OCI-LY3 (cell line): Measurements from ENCODE around the gene GDPGP1.

Experiments used
- H2AFZ ChIP-seq: fragments of 200-600, 300-600 bp; shearing (Covaris generic); 2 replicates; pipeline ENCODE4 v1.6.0; 2014; ENCODE audit warnings: antibody characterized with exemption, low read depth, low read length
- H3K27ac ChIP-seq: fragments of 200-600, 300-600 bp; sonication (generic); 2 replicates; pipeline ENCODE4 v1.5.1; 2014; ENCODE audit warnings: mild to moderate bottlenecking, low read length, moderate library complexity, mixed read lengths
- H3K27me3 ChIP-seq: fragments of 200-600, 300-600 bp; sonication (generic); 2 replicates; pipeline ENCODE4 v1.6.1; 2014; ENCODE audit warnings: low read depth, low read length, mixed read lengths
- H3K36me3 ChIP-seq: fragments of 200-600, 300-600 bp; sonication (generic); replicated peaks from 2 replicates; pipeline ENCODE3; 2014; ENCODE audit warnings: low read depth, low read length, mixed read lengths
- H3K4me1 ChIP-seq: fragments of 300-600, 200-600 bp; sonication (generic); 2 replicates; pipeline ENCODE4 v1.6.1; 2014; ENCODE audit warnings: low read length, mixed read lengths
- H3K4me2 ChIP-seq: fragments of 200-600, 300-600 bp; sonication (generic); 2 replicates; pipeline ENCODE4 v1.6.1; 2014; ENCODE audit warnings: low read length, mixed read lengths
- H3K4me3 ChIP-seq: fragments of 300-600, 200-600 bp; sonication (generic); 2 replicates; pipeline ENCODE4 v1.5.1; 2014; ENCODE audit warnings: antibody characterized with exemption, mild to moderate bottlenecking, low read length, moderate library complexity
- H3K79me2 ChIP-seq: fragments of 300-600, 200-600 bp; shearing (Covaris generic); 2 replicates; pipeline ENCODE4 v1.6.1; 2014; ENCODE audit warnings: mild to moderate bottlenecking, low read length, mixed read lengths
- H3K9ac ChIP-seq: fragments of 300-600, 200-600 bp; shearing (Covaris generic); 2 replicates; pipeline ENCODE4 v1.6.0; 2014; ENCODE audit warnings: mild to moderate bottlenecking, low read length, moderate library complexity
- H3K9me3 ChIP-seq: fragments of 200-600, 300-600 bp; shearing (Covaris generic); 2 replicates; pipeline ENCODE4 v1.6.1; 2014; ENCODE audit warnings: low read length, mixed read lengths; ENCODE audit not compliant: insufficient read depth
- H4K20me1 ChIP-seq: fragments of 200-600, 300-600 bp; sonication (generic); 2 replicates; pipeline ENCODE4 v1.6.1; 2016; ENCODE audit warnings: low read length, mixed read lengths; ENCODE audit not compliant: insufficient read depth
- CTCF ChIP-seq: fragments of 200-600, 300-600 bp; sonication (generic); IDR thresholded peaks from 2 replicates; pipeline ENCODE4 v1.5.1; 2014; ENCODE audit warnings: antibody characterized with exemption, low read length, low read depth
- EZH2phosphoT487 ChIP-seq: fragments of 200-600 bp; shearing (Covaris generic); IDR thresholded peaks from 2 replicates; pipeline ENCODE4 v1.6.1; 2018; ENCODE audit warnings: antibody characterized with exemption, mixed run types, low read depth

The GDPGP1 gene

GRCh38 chr15:90211440-90212143 is 22.4 kb upstream of the GDPGP1 start:
- no peak overlapping the region for H3K4me3 ChIP-seq
- H4K20me1 ChIP-seq, result no peaks in the 10 kb centered on the region
- H3K4me1 ChIP-seq, result peaks cover 7% of the 10 kb centered on the region
- H3K4me2 ChIP-seq, result no peak overlapping the region
- no peaks in the 10 kb centered on the region for H3K36me3 ChIP-seq
- no peak overlapping the region for H3K27ac ChIP-seq
- no peaks in the 10 kb centered on the region for H3K79me2 ChIP-seq
- no peak overlapping the region for H3K9ac ChIP-seq
- no peak overlapping the region for H2AFZ ChIP-seq
- TF ChIP-seq CTCF (no peak), EZH2phosphoT487 (no peak)
- H3K9me3 ChIP-seq, result no peaks in the 10 kb centered on the region
- H3K27me3 ChIP-seq, result no peaks in the 10 kb centered on the region

GRCh38 chr15:90212221-90213098 is 21.5 kb upstream of the GDPGP1 start:
- no peak overlapping the region for H2AFZ ChIP-seq
- H3K9me3 ChIP-seq, result no peaks in the 10 kb centered on the region
- no peaks in the 10 kb centered on the region for H3K36me3 ChIP-seq
- TF ChIP-seq EZH2phosphoT487 (no peak), CTCF (no peak)
- no peaks in the 10 kb centered on the region for H3K79me2 ChIP-seq
- no peaks in the 10 kb centered on the region for H3K27me3 ChIP-seq
- H3K27ac ChIP-seq, result no peak overlapping the region
- no peaks in the 10 kb centered on the region for H4K20me1 ChIP-seq
- peaks cover 7% of the 10 kb centered on the region for H3K4me1 ChIP-seq
- H3K4me3 ChIP-seq, result no peak overlapping the region
- H3K9ac ChIP-seq, result no peak overlapping the region
- H3K4me2 ChIP-seq, result no peak overlapping the region

- no peaks in the 10 kb centered on the region for H3K9me3 ChIP-seq
- H3K27ac ChIP-seq, result no peak overlapping the region
- no peak overlapping the region for H3K4me3 ChIP-seq
- H4K20me1 ChIP-seq, result no peaks in the 10 kb centered on the region
- no peaks in the 10 kb centered on the region for H3K36me3 ChIP-seq
- no peak overlapping the region for H3K9ac ChIP-seq
- no peaks in the 10 kb centered on the region for H3K27me3 ChIP-seq
- no peaks in the 10 kb centered on the region for H3K79me2 ChIP-seq
- peaks cover 7% of the 10 kb centered on the region for H3K4me1 ChIP-seq
- H2AFZ ChIP-seq, result no peak overlapping the region
- no peak overlapping the region for H3K4me2 ChIP-seq
- no peak for TF ChIP-seq EZH2phosphoT487
- no peak for TF ChIP-seq CTCF
These were observed 20.7 kb upstream of the GDPGP1 start for GRCh38 chr15:90213122-90213817.

- no peak overlapping the region for H3K4me2 ChIP-seq
- TF ChIP-seq CTCF, result no peak
- TF ChIP-seq EZH2phosphoT487, result no peak
- H3K9me3 ChIP-seq, result no peaks in the 10 kb centered on the region
- no peak overlapping the region for H3K4me3 ChIP-seq
- H3K27me3 ChIP-seq, result no peaks in the 10 kb centered on the region
- H3K4me1 ChIP-seq, result peaks cover 7% of the 10 kb centered on the region
- no peaks in the 10 kb centered on the region for H3K36me3 ChIP-seq
- H3K27ac ChIP-seq, result no peak overlapping the region
- H3K79me2 ChIP-seq, result no peaks in the 10 kb centered on the region
- no peak overlapping the region for H2AFZ ChIP-seq
- no peak overlapping the region for H3K9ac ChIP-seq
- H4K20me1 ChIP-seq, result no peaks in the 10 kb centered on the region
These were observed 20.2 kb upstream of the GDPGP1 start for GRCh38 chr15:90213818-90214204.
